ENCODE data around the gene SNUPN.

DNA sequence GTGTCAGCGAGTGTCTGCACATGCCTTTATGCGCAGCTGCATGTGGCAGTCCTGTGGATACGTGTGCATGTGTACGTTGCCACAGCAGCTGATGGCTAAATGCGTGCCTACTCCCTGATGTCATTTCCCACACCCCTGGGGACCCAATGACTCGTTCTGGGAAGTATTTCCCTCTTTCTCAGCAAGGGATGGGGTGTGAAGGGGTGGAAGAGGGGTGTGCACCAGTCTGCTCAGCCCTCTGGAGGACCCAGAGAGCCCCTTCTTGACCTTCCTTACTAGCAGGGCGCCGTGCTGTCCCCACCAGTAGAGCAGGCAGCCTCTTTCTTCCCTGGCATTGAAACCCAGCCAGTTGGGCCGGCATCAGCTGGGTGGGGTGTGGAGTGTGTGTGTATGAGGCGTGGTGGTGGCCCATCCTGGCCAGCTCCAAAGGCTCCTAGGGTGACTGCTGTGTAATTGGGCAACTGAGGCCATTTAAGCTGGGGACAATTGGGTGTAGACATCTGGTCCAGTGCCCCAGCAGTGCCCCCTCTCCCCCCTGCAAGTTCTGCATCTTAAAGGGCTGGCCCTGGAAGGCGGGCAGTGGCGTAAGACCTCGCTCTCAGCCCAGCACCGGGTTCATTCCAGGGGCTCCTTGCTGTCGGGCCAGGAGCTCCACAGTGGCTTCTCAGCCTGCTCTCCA, 41.4 kb upstream of the SNUPN start:
- TF ChIP-seq, protein P1, sequence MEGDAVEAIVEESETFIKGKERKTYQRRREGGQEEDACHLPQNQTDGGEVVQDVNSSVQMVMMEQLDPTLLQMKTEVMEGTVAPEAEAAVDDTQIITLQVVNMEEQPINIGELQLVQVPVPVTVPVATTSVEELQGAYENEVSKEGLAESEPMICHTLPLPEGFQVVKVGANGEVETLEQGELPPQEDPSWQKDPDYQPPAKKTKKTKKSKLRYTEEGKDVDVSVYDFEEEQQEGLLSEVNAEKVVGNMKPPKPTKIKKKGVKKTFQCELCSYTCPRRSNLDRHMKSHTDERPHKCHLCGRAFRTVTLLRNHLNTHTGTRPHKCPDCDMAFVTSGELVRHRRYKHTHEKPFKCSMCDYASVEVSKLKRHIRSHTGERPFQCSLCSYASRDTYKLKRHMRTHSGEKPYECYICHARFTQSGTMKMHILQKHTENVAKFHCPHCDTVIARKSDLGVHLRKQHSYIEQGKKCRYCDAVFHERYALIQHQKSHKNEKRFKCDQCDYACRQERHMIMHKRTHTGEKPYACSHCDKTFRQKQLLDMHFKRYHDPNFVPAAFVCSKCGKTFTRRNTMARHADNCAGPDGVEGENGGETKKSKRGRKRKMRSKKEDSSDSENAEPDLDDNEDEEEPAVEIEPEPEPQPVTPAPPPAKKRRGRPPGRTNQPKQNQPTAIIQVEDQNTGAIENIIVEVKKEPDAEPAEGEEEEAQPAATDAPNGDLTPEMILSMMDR (IDR thresholded peaks at IDR 0.05) = no peak
- TF ChIP-seq POLR2A (IDR thresholded peaks at IDR 0.05) = no peak
